Neural progenitor cell (in vitro differentiated cells): ENCODE measurements around the gene PCED1A.

ENCODE experiments used
- EZH2 ChIP-seq: fragments of 200-600 bp; sonication (generic); IDR thresholded peaks from 2 replicates; pipeline ENCODE4 v1.6.1; 2017; ENCODE audit warnings: antibody characterized with exemption, mild to moderate bottlenecking, moderate library complexity
- EZH2phosphoT487 ChIP-seq: fragments of 200-600 bp; sonication (generic); IDR thresholded peaks from 2 replicates; pipeline ENCODE4 v1.6.1; 2017; ENCODE audit warnings: antibody characterized with exemption
- TF ChIP-seq, protein P1 (sequence below): fragments of 200-600 bp; sonication (generic); IDR thresholded peaks from 2 replicates; pipeline ENCODE4 v1.5.1; 2017; ENCODE audit warnings: antibody characterized with exemption, mild to moderate bottlenecking

DNA sequence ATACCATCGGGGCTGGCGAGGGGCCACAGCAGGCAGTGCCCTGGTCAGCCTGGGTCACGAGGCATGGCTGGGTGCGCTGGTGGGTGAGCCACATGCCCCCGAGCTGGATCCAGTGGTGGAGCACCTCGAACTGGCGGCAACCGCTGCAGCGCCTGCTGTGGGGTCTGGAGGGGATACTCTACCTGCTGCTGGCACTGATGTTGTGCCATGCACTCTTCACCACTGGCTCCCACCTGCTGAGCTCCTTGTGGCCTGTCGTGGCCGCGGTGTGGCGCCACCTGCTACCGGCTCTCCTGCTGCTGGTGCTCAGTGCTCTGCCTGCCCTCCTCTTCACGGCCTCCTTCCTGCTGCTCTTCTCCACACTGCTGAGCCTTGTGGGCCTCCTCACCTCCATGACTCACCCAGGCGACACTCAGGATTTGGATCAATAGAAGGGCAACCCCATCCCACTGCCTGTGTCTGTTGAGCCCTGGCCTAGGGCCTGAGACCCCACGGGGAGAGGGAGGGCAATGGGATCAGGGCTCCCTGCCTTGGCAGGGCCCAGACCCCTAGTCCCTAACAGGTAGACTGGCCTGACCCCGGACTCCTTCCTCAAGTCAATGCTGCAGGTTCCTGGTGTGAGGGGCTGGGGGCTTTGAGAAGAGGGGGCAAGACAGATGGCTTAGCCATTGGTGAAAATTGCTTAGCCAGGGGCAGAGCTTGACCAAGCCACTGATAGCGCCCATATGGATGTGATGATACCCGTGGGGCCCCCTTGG is 23.7 kb downstream of the PCED1A start:
- TF ChIP-seq EZH2 (no peak), EZH2phosphoT487 (no peak)
- TF ChIP-seq, protein P1, sequence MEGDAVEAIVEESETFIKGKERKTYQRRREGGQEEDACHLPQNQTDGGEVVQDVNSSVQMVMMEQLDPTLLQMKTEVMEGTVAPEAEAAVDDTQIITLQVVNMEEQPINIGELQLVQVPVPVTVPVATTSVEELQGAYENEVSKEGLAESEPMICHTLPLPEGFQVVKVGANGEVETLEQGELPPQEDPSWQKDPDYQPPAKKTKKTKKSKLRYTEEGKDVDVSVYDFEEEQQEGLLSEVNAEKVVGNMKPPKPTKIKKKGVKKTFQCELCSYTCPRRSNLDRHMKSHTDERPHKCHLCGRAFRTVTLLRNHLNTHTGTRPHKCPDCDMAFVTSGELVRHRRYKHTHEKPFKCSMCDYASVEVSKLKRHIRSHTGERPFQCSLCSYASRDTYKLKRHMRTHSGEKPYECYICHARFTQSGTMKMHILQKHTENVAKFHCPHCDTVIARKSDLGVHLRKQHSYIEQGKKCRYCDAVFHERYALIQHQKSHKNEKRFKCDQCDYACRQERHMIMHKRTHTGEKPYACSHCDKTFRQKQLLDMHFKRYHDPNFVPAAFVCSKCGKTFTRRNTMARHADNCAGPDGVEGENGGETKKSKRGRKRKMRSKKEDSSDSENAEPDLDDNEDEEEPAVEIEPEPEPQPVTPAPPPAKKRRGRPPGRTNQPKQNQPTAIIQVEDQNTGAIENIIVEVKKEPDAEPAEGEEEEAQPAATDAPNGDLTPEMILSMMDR = peak; percentile 38
